ENCODE measurements around the gene CCR4. TPM values are rescaled to one million over a fixed set of nuclear protein-coding genes. Genes with fewer than 3 reads are reported as not detected.

The CCR4 gene
- polyA plus RNA-seq, 1 experiment = not detected

GRCh38 chr3:32989171-32989570, 37.7 kb downstream of the CCR4 start:
- Histone ChIP-seq H3K4me3 (ENCODE audit: low read depth, low read length) (no peak overlapping the region), H3K36me3 (ENCODE audit: control insufficient read depth, insufficient read depth, low read length) (no peaks in the 10 kb centered on the region), H3K27me3 (ENCODE audit: control insufficient read depth, insufficient read depth, low read length) (no peaks in the 10 kb centered on the region)
- no peak for TF ChIP-seq CTCF (IDR thresholded peaks at IDR 0.05; ENCODE audit: insufficient read depth, low read depth, low read length)
- ChIA-PET POLR2A (no interaction called here), CTCF (interaction anchor here (1.1 to 1.4 kb wide), 2 partner anchors 20 to 42 kb away, joined by 3 read pairs; no protein-coding TSS in a partner anchor)
- no peak for DNase-seq (ENCODE audit: low read depth)

GRCh38 chr3:32990116-32990515, 38.7 kb downstream of the CCR4 start:
- CTCF ChIA-PET = interaction anchor here (1.4 kb wide), 1 partner anchor 42 kb away, joined by 3 read pairs; no protein-coding TSS in a partner anchor
- POLR2A ChIA-PET = no interaction called here
- no peak for DNase-seq (ENCODE audit: low read depth)

DNA sequence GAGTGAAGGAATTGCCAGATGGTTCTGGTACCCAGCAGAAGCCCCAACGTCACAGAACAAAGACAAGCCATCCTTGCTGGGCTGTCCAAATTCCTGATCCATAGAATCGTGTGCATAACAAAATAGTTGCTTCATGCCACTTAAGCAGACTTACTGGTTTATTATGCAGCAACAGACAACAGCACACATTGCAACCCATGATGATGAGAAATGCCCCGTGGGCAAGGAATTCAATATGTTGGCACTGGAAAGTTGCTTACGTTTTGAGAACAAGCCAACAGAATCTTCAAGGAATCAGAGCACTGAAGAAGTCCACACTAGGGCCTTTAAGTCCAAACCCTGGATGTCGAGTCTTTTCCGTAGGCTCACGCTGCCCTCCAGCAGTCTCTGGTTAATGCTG, 40.3 kb downstream of the CCR4 start:
- ChIA-PET CTCF (no interaction called here), POLR2A (no interaction called here)
- no peak for DNase-seq (ENCODE audit: low read depth)
- Histone ChIP-seq H3K27me3 (ENCODE audit: control insufficient read depth, insufficient read depth, low read length) (no peaks in the 10 kb centered on the region), H3K36me3 (ENCODE audit: control insufficient read depth, insufficient read depth, low read length) (no peaks in the 10 kb centered on the region; the same call in 1 of the 2 replicates), H3K4me3 (ENCODE audit: low read depth, low read length) (no peak overlapping the region)
- TF ChIP-seq CTCF (IDR thresholded peaks at IDR 0.05; ENCODE audit: insufficient read depth, low read depth, low read length) = no peak

More at GRCh38 chr3:32990116-32990515, 38.7 kb downstream of the CCR4 start:
- H3K4me3 ChIP-seq (ENCODE audit: low read depth, low read length) = no peak overlapping the region
- TF ChIP-seq CTCF (IDR thresholded peaks at IDR 0.05; ENCODE audit: insufficient read depth, low read depth, low read length) = no peak
- H3K36me3 ChIP-seq (ENCODE audit: control insufficient read depth, insufficient read depth, low read length) = no peaks in the 10 kb centered on the region; the same call in 1 of the 2 replicates
- no peaks in the 10 kb centered on the region for H3K27me3 ChIP-seq (ENCODE audit: control insufficient read depth, insufficient read depth, low read length)

DNA sequence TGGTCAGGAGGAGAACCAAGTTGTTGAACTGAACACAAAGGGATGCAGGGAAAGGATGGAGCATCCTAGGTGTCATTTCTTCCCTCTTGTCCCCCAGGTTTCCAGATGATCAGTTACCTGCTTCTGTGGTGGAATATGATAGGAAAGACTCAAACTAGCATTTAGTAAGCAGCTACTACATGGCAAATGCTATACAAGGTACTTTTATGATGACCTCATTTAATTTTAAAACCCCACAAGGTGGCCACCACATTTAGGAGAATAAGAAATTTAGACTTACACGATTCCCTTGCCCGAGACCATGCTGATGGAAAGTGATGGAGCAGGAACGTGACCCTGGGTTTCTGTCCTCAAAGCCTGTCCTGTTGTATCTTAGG, 40.9 kb downstream of the CCR4 start:
- DNase-seq (ENCODE audit: low read depth) = no peak
- Histone ChIP-seq H3K36me3 (ENCODE audit: control insufficient read depth, insufficient read depth, low read length) (no peaks in the 10 kb centered on the region; the same call in 1 of the 2 replicates), H3K4me3 (ENCODE audit: low read depth, low read length) (no peak overlapping the region), H3K27me3 (ENCODE audit: control insufficient read depth, insufficient read depth, low read length) (no peaks in the 10 kb centered on the region)
- no peak for TF ChIP-seq CTCF (IDR thresholded peaks at IDR 0.05; ENCODE audit: insufficient read depth, low read depth, low read length)
- POLR2A ChIA-PET = no interaction called here
- CTCF ChIA-PET = no interaction called here

DNA sequence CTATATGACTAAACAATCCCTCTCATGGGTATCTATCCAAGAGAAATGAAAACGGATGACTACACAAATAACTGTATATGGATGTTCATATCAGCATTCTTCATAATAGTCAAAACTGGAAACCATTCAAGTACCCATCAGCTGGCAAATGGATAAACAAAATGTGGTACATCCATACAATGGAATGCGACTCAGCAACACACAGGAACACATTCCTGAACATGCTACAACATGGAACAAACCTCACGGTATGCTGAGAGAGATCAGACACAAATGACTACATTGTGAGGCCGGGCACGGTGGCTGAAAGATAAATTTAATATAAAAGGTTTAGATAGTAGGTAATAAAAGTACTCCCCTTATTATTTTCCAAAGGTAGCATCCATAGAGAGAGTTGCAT, 42.6 kb downstream of the CCR4 start:
- POLR2A ChIA-PET = no interaction called here
- no peak for DNase-seq (ENCODE audit: low read depth)
- no peaks in the 10 kb centered on the region for H3K27me3 ChIP-seq (ENCODE audit: control insufficient read depth, insufficient read depth, low read length)
- CTCF ChIA-PET = interaction anchor here (1.3 kb wide), 1 partner anchor 20 kb away, joined by 3 read pairs; no protein-coding TSS in a partner anchor
- no peak overlapping the region for H3K4me3 ChIP-seq (ENCODE audit: low read depth, low read length)
- H3K36me3 ChIP-seq (ENCODE audit: control insufficient read depth, insufficient read depth, low read length) = no peaks in the 10 kb centered on the region; the same call in 1 of the 2 replicates
- TF ChIP-seq CTCF (IDR thresholded peaks at IDR 0.05; ENCODE audit: insufficient read depth, low read depth, low read length) = no peak
